Parathyroid adenoma (tissue), 2 donors: ENCODE results near the gene LHX2.

Source experiments
- H2AFZ ChIP-seq: fragments of 300-600 bp; sonication (generic); one replicate; pipeline ENCODE4 v1.7.0; 2017; ENCODE audit warnings: antibody characterized with exemption, mild to moderate bottlenecking
- H3K27ac ChIP-seq: fragments of 300-600 bp; sonication (generic); one replicate; pipeline ENCODE4 v1.7.0; 2017
- H3K27me3 ChIP-seq: fragments of 300-600 bp; sonication (generic); one replicate; pipeline ENCODE4 v1.7.0; 2017; ENCODE audit warnings: low read length; ENCODE audit not compliant: control insufficient read depth, insufficient read depth
- H3K36me3 ChIP-seq: fragments of 300-600 bp; sonication (generic); one replicate; pipeline ENCODE4 v1.7.0; 2017; ENCODE audit warnings: low read length; ENCODE audit not compliant: control insufficient read depth, insufficient read depth
- H3K4me1 ChIP-seq: fragments of 300-600 bp; sonication (generic); one replicate; pipeline ENCODE4 v1.7.0; 2017; ENCODE audit warnings: control low read depth
- H3K4me2 ChIP-seq: fragments of 300-600 bp; sonication (generic); one replicate; pipeline ENCODE4 v1.7.0; 2017; ENCODE audit warnings: low read length
- H3K4me3 ChIP-seq: fragments of 300-600 bp; sonication (generic); one replicate; pipeline ENCODE4 v1.7.0; 2017; ENCODE audit warnings: low read depth, low read length
- H3K79me2 ChIP-seq: fragments of 300-600 bp; sonication (generic); one replicate; pipeline ENCODE4 v1.7.0; 2017; ENCODE audit warnings: control low read depth
- H3K9ac ChIP-seq: fragments of 300-600 bp; sonication (generic); one replicate; pipeline ENCODE4 v1.7.0; 2017; ENCODE audit warnings: mild to moderate bottlenecking
- H3K9me3 ChIP-seq: fragments of 300-600 bp; sonication (generic); one replicate; pipeline ENCODE4 v1.7.0; 2017; ENCODE audit warnings: low read length; ENCODE audit not compliant: control insufficient read depth
- CTCF ChIP-seq: fragments of 300-600 bp; sonication (generic); IDR thresholded peaks from one replicate; pipeline ENCODE4 v1.7.0; 2017; ENCODE audit warnings: antibody characterized with exemption, mild to moderate bottlenecking
- donor health status: primary hyperparathyroidism.

LHX2 gene

GRCh38 chr9:124017929-124018729 is 6.6 kb downstream of the LHX2 start:
- Histone ChIP-seq H2AFZ (no peak overlapping the region), H3K9ac (no peak overlapping the region), H3K36me3 (no peaks in the 10 kb centered on the region), H3K27me3 (peaks cover 52% of the 10 kb centered on the region), H3K27ac (no peak overlapping the region), H3K4me2 (no peak overlapping the region), H3K4me1 (no peaks in the 10 kb centered on the region), H3K79me2 (no peaks in the 10 kb centered on the region), H3K9me3 (no peaks in the 10 kb centered on the region), H3K4me3 (no peak overlapping the region)
- no peak for TF ChIP-seq CTCF

- no peaks in the 10 kb centered on the region for H3K9me3 ChIP-seq
- H2AFZ ChIP-seq = no peak overlapping the region
- no peak overlapping the region for H3K27ac ChIP-seq
- no peaks in the 10 kb centered on the region for H3K36me3 ChIP-seq
- no peak overlapping the region for H3K4me3 ChIP-seq
- peaks cover 52% of the 10 kb centered on the region for H3K27me3 ChIP-seq
- no peak overlapping the region for H3K4me2 ChIP-seq
- no peak for TF ChIP-seq CTCF
- no peak overlapping the region for H3K9ac ChIP-seq
- no peaks in the 10 kb centered on the region for H3K79me2 ChIP-seq
- H3K4me1 ChIP-seq = no peaks in the 10 kb centered on the region
These were observed 7.4 kb downstream of the LHX2 start for GRCh38 chr9:124018730-124019697.

GRCh38 chr9:124019771-124020519 is 8.4 kb downstream of the LHX2 start:
- Histone ChIP-seq H3K27me3 (peaks cover 50% of the 10 kb centered on the region), H3K27ac (no peak overlapping the region)

More at GRCh38 chr9:124019771-124020519, 8.4 kb downstream of the LHX2 start:
- H2AFZ ChIP-seq = no peak overlapping the region
- no peaks in the 10 kb centered on the region for H3K79me2 ChIP-seq
- no peak for TF ChIP-seq CTCF
- H3K9me3 ChIP-seq = no peaks in the 10 kb centered on the region
- H3K36me3 ChIP-seq = no peaks in the 10 kb centered on the region
- no peak overlapping the region for H3K9ac ChIP-seq
- no peak overlapping the region for H3K4me3 ChIP-seq
- no peak overlapping the region for H3K4me2 ChIP-seq
- no peaks in the 10 kb centered on the region for H3K4me1 ChIP-seq
